HG02610 (cell line): ENCODE measurements around the gene CCDC71L.
"Not testable (repeated sequence)": the region's sequence is repeated elsewhere in the genome, so short reads cannot be mapped to it uniquely, and the experiment has no call there.

ENCODE experiments used
- ATAC-seq: cut with Tn5 transposase; IDR thresholded peaks from one replicate; pipeline ENCODE4 v1.9.1; 2021; ENCODE audit warnings: mild to moderate bottlenecking, moderate library complexity; ENCODE audit not compliant: unreplicated experiment

Gene CCDC71L

DNA sequence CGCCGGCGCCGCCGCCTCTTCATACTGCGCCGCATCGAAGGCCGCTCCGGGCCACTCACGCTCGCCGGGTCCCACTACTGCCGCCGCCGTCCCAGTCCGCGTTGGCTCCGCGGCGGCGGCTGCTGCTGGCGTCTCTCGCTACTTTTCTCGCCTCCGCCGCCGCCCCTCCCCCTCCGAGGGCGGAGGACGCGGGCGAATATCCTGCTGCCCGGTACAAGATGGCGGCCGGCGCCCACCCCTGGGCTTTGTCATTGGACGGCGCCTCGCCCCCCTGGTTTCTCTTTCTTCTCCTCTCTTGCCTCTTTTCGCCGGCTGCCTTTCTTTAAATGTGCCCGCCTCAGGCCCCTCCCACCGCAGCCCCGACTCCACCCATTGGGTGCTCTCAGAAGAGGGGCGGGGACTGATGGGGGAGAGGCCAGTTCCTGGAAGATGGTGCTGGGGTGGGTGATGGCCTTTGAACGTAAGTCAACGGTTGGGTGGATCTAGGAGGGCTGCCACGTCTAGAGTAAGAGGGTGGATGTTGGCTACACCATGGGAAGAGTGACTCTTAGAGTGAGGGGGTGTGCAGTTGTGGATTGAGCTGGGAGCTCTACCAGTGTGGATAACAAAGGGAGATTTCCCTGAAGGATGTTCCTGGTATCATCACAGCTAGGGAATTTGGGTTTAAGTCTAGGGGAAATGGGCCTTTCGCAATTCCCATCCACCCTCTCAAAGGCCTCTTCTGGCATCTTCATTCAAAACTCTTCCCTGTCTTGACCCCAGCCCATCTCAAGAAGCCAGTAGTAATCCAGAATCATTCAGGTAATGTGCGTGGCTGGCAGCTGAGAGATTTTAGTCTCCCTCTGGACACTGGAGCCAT, at the start of gene CCDC71L:
Gene CCDC71L (minus strand): TSS at position 297 of the 859 bp plus-strand sequence. CDS start 262 bp downstream, at position 35.
- peak; percentile 81 for ATAC-seq

- not testable (repeated sequence) for ATAC-seq
These were observed 48.6 kb upstream of the CCDC71L start for GRCh38 chr7:106709604-106710003.

- peak; percentile 73 for ATAC-seq
These were observed 43.3 kb upstream of the CCDC71L start for GRCh38 chr7:106704000-106704840.

DNA sequence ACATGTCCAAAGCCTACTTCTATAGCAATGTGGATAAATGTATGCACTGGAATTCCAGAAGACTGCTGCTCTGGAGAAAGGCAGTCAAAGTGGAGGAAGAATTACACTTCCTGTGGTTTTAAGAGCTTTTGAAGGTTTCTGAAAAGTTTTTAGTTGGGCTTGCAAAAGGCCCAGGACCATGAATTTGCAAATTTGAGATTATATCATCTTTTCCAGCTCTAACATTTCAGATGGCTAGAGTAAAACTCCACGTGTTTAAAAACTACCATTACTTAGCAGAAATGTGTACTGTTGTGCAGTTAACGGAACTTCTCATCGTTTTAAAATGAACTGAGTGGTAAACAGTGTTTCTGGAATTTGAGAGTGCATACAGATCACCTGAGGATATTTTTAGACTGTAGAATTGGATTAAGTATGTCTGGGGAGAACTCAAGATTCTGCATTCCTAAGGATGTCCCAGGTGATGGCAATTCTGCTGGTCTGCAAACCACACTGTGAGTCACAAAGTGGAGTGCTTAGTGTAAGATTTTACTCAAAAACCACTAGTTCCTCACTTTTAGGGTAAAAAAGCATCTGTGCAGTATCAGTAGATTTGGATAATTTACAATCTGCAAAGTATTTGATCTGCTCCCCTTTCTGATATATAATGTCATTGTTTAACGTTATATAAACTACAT, 32.9 kb upstream of the CCDC71L start:
- no peak for ATAC-seq

GRCh38 chr7:106692450-106693051, 31.6 kb upstream of the CCDC71L start:
- no peak for ATAC-seq

GRCh38 chr7:106688161-106688560, 27.2 kb upstream of the CCDC71L start:
- not testable (repeated sequence) for ATAC-seq

DNA sequence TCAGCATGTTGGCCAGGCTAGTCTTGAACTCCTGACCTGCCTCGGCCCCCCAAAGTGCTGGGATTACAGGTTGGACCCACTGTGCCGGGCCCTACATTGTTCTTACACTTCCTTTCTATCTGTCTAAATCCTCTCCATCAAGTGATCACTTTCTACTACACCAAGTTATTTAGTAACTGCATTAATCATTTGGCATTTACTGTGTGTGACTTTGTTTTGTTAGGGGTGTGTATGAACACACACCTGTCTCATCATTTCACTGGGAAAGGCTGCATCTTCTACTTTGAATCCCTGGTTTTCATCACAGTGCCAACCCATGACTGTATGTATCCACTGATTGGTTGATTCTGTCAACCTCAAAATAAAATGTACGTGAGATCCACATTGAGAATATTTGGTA, 23.0 kb upstream of the CCDC71L start:
- ATAC-seq, result no peak

DNA sequence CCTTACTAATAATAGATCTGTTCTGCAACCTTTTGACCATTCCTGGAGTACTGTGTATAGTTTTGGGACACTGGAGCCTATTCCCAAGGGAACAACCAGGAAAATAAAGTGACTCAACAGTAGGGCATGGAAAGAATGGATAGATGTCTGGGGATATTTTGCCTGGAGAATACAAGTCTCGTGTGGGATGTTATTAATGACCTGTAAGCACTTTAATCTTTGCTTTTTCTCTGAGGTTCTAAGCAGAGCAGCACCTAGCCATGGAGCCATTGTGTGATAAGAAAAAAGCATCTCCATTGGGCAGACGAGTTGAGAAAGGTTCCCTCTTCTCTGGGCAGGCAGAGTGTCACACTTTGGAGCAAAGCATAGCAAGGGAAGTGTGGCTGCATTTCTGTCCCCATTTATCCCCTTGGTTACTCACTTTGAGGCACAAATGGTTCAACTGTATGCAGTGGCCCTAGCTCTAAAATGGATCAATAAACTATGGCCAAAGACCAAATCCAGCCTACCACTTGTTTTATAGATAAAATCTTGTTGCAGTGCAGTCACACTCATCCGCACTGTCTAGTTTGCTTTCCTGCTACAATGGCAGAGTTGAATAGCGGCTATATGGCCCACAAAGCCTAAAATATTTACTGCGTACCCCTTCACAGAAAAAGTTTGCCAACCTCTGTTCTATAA, 21.0 kb upstream of the CCDC71L start:
- ATAC-seq, result no peak

DNA sequence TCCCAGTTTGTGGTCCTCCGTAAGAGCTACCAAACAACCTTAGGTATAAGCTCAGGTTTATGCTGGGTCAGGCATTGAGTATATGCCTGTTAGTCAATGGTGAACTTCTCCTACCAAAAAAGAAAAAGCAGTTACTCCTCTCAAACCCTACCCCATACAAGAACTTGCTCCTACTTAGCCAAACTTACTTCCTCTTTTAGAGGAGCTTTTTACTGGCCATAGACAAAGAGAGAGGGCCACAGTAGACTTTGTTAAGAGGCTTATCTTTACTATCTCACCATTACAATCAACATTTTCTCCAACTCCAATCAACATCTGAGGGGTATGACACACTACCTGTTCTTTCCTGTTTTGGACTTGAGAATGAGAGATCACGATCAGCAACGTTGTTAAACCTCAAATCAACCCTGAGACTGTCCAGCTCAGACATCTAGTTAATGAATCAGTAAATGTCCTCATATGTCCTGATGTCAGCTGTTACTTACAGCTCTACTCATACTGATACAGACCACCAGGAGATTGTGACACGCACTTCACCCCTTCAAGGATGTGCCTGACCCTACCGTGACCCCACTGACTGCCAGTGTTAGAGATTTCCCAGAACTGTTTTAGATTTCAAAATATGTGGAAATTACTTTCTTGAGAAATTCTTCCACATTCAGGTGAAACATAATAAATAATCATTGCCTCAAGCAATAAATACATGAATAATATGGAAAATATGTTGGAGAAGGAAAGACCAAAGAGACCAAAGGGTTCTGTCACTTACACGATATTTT, 18.4 kb upstream of the CCDC71L start:
- no peak for ATAC-seq

- no peak for ATAC-seq
These were observed 17.8 kb upstream of the CCDC71L start for GRCh38 chr7:106678795-106679152.

GRCh38 chr7:106676506-106676905, 15.5 kb upstream of the CCDC71L start:
- ATAC-seq, result not testable (repeated sequence)

DNA sequence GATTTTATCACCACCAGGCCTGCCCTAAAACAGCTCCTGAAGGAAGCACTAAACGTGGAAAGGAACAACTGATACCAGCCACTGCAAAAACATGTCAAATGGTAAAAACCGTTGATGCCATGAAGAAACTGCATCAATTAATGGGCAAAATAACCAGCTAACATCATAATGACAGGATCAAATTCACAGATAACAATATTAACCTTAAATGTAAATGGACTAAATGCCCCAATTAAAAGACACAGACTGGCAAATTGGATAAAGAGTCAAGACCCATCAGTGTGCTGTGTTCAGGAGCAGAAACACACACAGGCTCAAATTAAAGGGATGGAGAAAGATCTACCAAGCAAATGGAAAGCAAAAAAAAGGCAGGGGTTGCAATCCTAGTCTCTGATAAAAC, 12.7 kb upstream of the CCDC71L start:
- not testable (repeated sequence) for ATAC-seq

DNA sequence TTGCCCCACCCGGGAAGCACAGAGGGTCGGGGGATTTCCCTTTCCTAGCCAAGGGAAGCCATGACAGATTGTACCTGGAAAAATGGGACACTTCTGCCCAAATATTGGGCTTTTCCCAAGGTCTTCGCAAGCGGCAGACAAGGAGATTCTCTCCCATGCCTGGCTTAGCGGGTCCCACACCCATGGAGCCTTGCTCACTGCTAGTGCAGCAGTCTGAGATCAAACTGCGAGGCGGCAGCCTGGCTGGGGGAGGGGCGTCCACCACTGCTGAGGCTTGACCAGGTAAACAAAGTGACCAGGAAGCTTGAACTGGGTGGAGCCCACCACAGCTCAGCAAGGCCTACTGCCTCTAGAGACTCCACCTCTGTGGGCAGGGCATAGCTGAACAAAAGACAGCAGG, 11.0 kb upstream of the CCDC71L start:
- ATAC-seq, result not testable (repeated sequence)

DNA sequence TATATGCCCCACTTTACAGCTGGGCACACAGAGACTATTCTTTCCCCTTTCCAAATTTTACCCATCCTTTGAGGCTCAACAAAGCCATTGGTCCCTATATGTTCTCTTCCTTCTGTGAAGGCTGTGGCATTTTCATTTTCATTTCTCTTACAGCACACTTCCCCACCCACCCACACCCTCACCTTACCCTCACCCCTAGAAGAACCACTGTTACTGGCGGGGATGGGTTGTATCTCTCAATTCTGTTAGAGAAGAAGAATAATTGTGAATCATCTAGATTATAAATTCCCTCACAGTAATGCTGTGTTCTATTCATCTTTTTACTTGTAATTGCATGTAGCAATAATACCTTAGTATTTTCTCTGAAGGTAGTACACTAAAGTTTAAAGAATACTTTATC, 10.2 kb upstream of the CCDC71L start:
- ATAC-seq, result no peak

GRCh38 chr7:106668861-106669524, 8.0 kb upstream of the CCDC71L start:
- no peak for ATAC-seq

DNA sequence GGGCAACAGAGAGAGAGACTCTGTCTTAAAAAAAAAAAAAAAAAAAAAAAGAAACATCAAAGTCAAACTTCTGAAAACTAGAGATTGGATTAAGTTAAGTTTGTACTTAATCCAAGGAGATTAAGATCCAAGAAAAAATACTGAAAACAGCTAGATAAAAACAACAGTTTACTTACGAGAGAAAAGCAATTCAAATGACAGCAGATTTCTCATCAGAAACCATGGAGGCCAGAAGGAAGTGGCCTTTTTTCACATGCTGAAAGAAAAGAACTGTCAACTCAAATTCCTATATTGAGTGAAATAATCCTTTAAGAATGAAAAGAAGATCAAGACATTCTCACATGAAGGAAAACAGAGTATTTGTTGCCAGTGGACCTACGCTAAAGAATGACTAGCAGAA, 5.4 kb upstream of the CCDC71L start:
- ATAC-seq, result no peak

- ATAC-seq, result no peak
These were observed 3.4 kb upstream of the CCDC71L start for GRCh38 chr7:106664343-106664742.

GRCh38 chr7:106659963-106660861, 746 bp downstream of the CCDC71L start:
- ATAC-seq, result peak; percentile 65
